Heart left ventricle (tissue), 16 donors: Measurements from ENCODE around the gene NGLY1. TPM values are rescaled to one million over a fixed set of nuclear protein-coding genes. Genes with fewer than 3 reads are reported as not detected.

ENCODE experiments used
- ATAC-seq, 4 donors: fragments of 200-7000 bp; cut with Tn5 transposase; one replicate each; pipeline ENCODE4 v1.9.1; 2020 to 2022; ENCODE audit warnings: moderate library complexity in 4 of 4, mild to moderate bottlenecking in 3 of 4, moderate number of reproducible peaks in 1 of 4
- DNase-seq, 5 donors: peaks; one replicate each; pipeline ENCODE4 v3.0.0-alpha.2; 2020
- H3K27ac ChIP-seq, 12 donors: fragments of 200-600 bp; sonication (generic) in 4 of 12; one replicate each; pipeline versions ENCODE4 v1.5.0 to v1.8.0; 2016 to 2022; ENCODE audit warnings: mild to moderate bottlenecking in 2 of 12
- H3K27me3 ChIP-seq, 9 donors: fragments of 200-600 bp; sonication (generic) in 2 of 9; one replicate each; pipeline versions ENCODE4 v1.5.1 to v1.8.0; 2016 to 2022; ENCODE audit warnings: mild to moderate bottlenecking in 3 of 9
- H3K36me3 ChIP-seq, 9 donors: fragments of 200-600 bp; sonication (generic) in 2 of 9; one replicate each; pipeline versions ENCODE4 v1.5.0 to v1.8.0; 2018 to 2022; ENCODE audit warnings: mild to moderate bottlenecking in 2 of 9
- H3K4me1 ChIP-seq, 12 donors: fragments of 200-600 bp; sonication (generic) in 4 of 12; one replicate each; pipeline versions ENCODE4 v1.5.0 to v1.8.0; 2016 to 2022; ENCODE audit warnings: mild to moderate bottlenecking in 3 of 12
- H3K4me3 ChIP-seq, 12 donors: fragments of 200-600 bp; sonication (generic) in 4 of 12; one replicate each; pipeline versions ENCODE4 v1.5.0 to v1.8.0; 2017 to 2022; ENCODE audit warnings: mild to moderate bottlenecking in 9 of 12, moderate library complexity in 4 of 12
- H3K9me3 ChIP-seq, 12 donors: fragments of 200-600 bp; sonication (generic) in 4 of 12; one replicate each; pipeline versions ENCODE4 v1.5.0 to v1.8.0; 2016 to 2022; ENCODE audit warnings: mild to moderate bottlenecking in 1 of 12
- POLR2A ChIP-seq, 2 donors: fragments of 450-650 bp; IDR thresholded peaks; one replicate each; pipeline ENCODE4 v1.6.1; 2017; ENCODE audit warnings: antibody characterized with exemption in 2 of 2, mild to moderate bottlenecking in 2 of 2, moderate library complexity in 2 of 2
- WGBS, 4 donors: extraction: QIAGEN DNeasy Blood & Tissue Kit in 2 of 4; methylation state at CpG; one replicate each; pipeline versions ENCODE4 v1.1.5 to v1.1.7; 2013 to 2018; 5-methylcytosine and 5-hydroxymethylcytosine counted together
- intact Hi-C, 10 donors: fragments of 100-400 bp; cut with DNase I; formaldehyde crosslinking; loops; one replicate each; pipeline versions ENCODE4 v1.11.1 to v1.14.2; 2022
- polyA plus RNA-seq, 2 donors: library from polyadenylated mRNA; stranded (reverse); fragments of 200-250 nt; gene quantifications; one replicate each; pipeline ENCODE4 v1.2.3, GENCODE V29; 2013
- total RNA-seq, 9 donors: library from RNA; depleted of rRNA in 2 of 9; stranded (reverse); fragments of >200 nt in 2 of 9; fragmentation: NEBNext Ultra II Directional in 3 of 9; extraction: Animal tissue kit (Norgen Biotek cat#: 25700) in 3 of 9; gene quantifications; one replicate each; pipeline versions ENCODE4 v1.1.0 to v1.2.4, GENCODE V29; 2016 to 2023
- TF ChIP-seq, protein P1 (sequence below), 12 donors: fragments of 200-600 bp; sonication (generic) in 4 of 12; IDR thresholded peaks; one replicate each; pipeline versions ENCODE4 v1.5.0 to v1.8.0; 2018 to 2022; ENCODE audit warnings: antibody characterized with exemption in 12 of 12, mild to moderate bottlenecking in 5 of 12
- donor health status: ischemic (EF 13 %, LVEDD 7.1; RV severe dilation, severe dysfunction).
- donor health status: healthy with polysubstance abuse.
- donor health status: DM: no; HTN: yes; CAD: no.
- donor health status: DM: no; HTN: no; CAD: no.
- donor health status: ischemic (EF 25% LVEDD 6.9; RV normal size, moderate dysfunction).
- donor health status: ischemic (EF 25% LVEDD 5.7; RV mildly dilated, moderate dysfunction).
- donor health status: healthy.
- donor health status: DM: yes; HTN: yes; CAD: no.
- donor health status: ischemic (EF 35%, LVEDD 5.7; RV mildly dilated, moderate dysfunction).
- donor health status: nonischemic (EF 11% LVEDD 7.7; RV severe dilation, severe dysfunction).
- donor health status: DM: yes; HTN: yes; CAD: no.
- donor health status: PGD.
- donor health status: ischemic (EF 29% LVEDD 5.4; RV normal size, mild dysfunction).
- donor health status: nonischemic (EF 23%, LVEDD 6.1; RV moderate dilation, normal function).

Gene NGLY1
- total and polyA plus RNA-seq, 11 donors: 18.5 to 41.0 (median 31.0) TPM

DNA sequence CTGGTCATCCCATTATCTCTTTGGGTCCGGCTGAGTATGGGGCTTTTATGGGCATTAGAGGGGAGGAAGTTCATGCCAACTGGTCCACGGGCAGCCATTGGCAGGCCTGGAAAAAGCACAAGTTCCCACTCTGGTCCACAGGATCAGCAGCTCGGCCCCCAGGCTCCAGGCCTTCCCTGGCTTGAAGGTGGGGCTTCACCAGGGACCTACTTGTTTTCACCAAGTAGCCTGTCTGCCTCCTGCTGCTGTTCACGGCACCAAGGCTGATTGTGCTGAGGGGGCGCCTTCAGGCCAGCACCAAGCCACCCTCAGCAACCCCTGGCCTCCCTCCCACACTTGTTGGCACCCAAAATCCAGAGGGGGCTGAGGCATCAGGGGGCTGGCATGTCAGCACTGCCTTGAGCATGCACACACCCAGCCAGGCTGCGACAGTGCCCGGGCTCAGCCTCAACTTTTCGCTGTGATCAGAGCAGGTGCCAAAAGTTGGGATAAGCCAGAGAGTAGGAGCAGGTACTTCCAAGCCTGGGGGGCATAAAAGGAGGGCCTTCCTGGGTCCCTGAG, 109.4 kb downstream of the NGLY1 start:
- Histone ChIP-seq H3K4me1 (no peaks in the 10 kb centered on the region), H3K27me3 (no peaks in the 10 kb centered on the region), H3K27ac (no peak overlapping the region), H3K4me3 (no peak overlapping the region), H3K9me3 (no peaks in the 10 kb centered on the region), H3K36me3 (no peaks in the 10 kb centered on the region)
- TF ChIP-seq, protein P1, sequence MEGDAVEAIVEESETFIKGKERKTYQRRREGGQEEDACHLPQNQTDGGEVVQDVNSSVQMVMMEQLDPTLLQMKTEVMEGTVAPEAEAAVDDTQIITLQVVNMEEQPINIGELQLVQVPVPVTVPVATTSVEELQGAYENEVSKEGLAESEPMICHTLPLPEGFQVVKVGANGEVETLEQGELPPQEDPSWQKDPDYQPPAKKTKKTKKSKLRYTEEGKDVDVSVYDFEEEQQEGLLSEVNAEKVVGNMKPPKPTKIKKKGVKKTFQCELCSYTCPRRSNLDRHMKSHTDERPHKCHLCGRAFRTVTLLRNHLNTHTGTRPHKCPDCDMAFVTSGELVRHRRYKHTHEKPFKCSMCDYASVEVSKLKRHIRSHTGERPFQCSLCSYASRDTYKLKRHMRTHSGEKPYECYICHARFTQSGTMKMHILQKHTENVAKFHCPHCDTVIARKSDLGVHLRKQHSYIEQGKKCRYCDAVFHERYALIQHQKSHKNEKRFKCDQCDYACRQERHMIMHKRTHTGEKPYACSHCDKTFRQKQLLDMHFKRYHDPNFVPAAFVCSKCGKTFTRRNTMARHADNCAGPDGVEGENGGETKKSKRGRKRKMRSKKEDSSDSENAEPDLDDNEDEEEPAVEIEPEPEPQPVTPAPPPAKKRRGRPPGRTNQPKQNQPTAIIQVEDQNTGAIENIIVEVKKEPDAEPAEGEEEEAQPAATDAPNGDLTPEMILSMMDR (IDR thresholded peaks at IDR 0.05): no peak
- TF ChIP-seq POLR2A (IDR thresholded peaks at IDR 0.05): no peak
- 94 to 97% (median 95%) methylated on average over 8 of the region's 8 CpGs for WGBS, 4 donors
- DNase-seq (peak in 1 of 5 donors; percentile 60), ATAC-seq (no peak)
- intact Hi-C loops: no loop called here

Other genes starting within 250 kb of the NGLY1 start
- gene TOP2B, start 118.5 kb downstream of the NGLY1 start, total RNA-seq: 100 to 1,000 TPM in 3 of 9 donors, 10 to 100 TPM in 6; 65.1 to 124 (median 98.4) TPM
- 10 to 100 TPM; 33.1 to 63.2 TPM for gene TOP2B, start 118.5 kb downstream of the NGLY1 start, polyA plus RNA-seq
- gene OXSM, start 6.6 kb upstream of the NGLY1 start, total RNA-seq: 10 to 100 TPM in 7 of 9 donors, 1 to 10 TPM in 2; 7.3 to 18.5 (median 13.7) TPM
- 10 to 100 TPM; 15.0 to 21.8 TPM for gene OXSM, start 6.6 kb upstream of the NGLY1 start, polyA plus RNA-seq